Activated CD4-positive, alpha-beta T cell treated with anti-CD3 and anti-CD28 coated beads for 36 hours (primary cell): ENCODE data around the gene PI16. TPM values are rescaled to one million over a fixed set of nuclear protein-coding genes. Genes with fewer than 3 reads are reported as not detected.
"Not testable (repeated sequence)": the region's sequence is repeated elsewhere in the genome, so short reads cannot be mapped to it uniquely, and the experiment has no call there.

Experiments used
- ATAC-seq: fragments of 200-7000 bp; cut with Tn5 transposase; one replicate; pipeline ENCODE4 v1.10.0; 2021; ENCODE audit warnings: mild to moderate bottlenecking, moderate library complexity
- CTCF ChIA-PET: fragments of 350-600 bp; sonication (Branson Sonifier 250); formaldehyde crosslinking; loops from one replicate; lab custom pipeline; 2021; ENCODE audit warnings: antibody characterized with exemption; lab: Charles Lee
- POLR2A ChIA-PET: fragments of 350-600 bp; sonication (Branson Sonifier 250); formaldehyde crosslinking; loops from one replicate; lab custom pipeline; 2021; ENCODE audit warnings: antibody characterized with exemption, inconsistent platforms; lab: Charles Lee
- DNase-seq: peaks from one replicate; pipeline ENCODE4 v3.0.0-alpha.2; 2020
- H3K27ac Mint-ChIP-seq: one replicate; pipeline ENCODE4 v1.8.0; 2021; ENCODE audit warnings: mixed read lengths
- H3K27me3 Mint-ChIP-seq: one replicate; pipeline ENCODE4 v1.8.0; 2021; ENCODE audit warnings: mixed read lengths
- H3K36me3 Mint-ChIP-seq: one replicate; pipeline ENCODE4 v1.8.0; 2021; ENCODE audit warnings: low read depth, mixed read lengths
- H3K4me1 Mint-ChIP-seq: one replicate; pipeline ENCODE4 v1.8.0; 2021; ENCODE audit warnings: mixed read lengths
- H3K4me3 Mint-ChIP-seq: one replicate; pipeline ENCODE4 v1.8.0; 2021; ENCODE audit warnings: mild to moderate bottlenecking, moderate library complexity, mixed read lengths
- H3K9me3 Mint-ChIP-seq: one replicate; pipeline ENCODE4 v1.8.0; 2021; ENCODE audit warnings: low read depth, mixed read lengths
- intact Hi-C, 2 experiments: fragments of 100-400 bp; cut with DNase I in 1 of 2; cut with micrococcal nuclease in 1 of 2; formaldehyde crosslinking; loops; one replicate each; pipeline versions ENCODE4 v1.14.2 to v1.15.1; 2022 to 2024; cut with DNase I, micrococcal nuclease
- total RNA-seq, 2 experiments: library from RNA; stranded (reverse); gene quantifications; one replicate each; pipeline ENCODE4 v1.2.3, GENCODE V29; 2021

Gene PI16
- total RNA-seq, 2 experiments from 2014 or later = 0.96 to 1.9 TPM

- H3K27me3 Mint-ChIP-seq, H3K4me1 Mint-ChIP-seq, CTCF ChIA-PET, H3K27ac Mint-ChIP-seq, POLR2A ChIA-PET, intact Hi-C loops, H3K4me3 Mint-ChIP-seq, DNase-seq, H3K9me3 Mint-ChIP-seq, H3K36me3 Mint-ChIP-seq, ATAC-seq: not testable (repeated sequence)
These were observed 12.2 kb upstream of the PI16 start for GRCh38 chr6:36942329-36942728.

- Mint-ChIP-seq H3K9me3 (no peaks in the 10 kb centered on the region), H3K27me3 (peaks cover under 1% of the 10 kb centered on the region), H3K27ac (no peak overlapping the region), H3K4me3 (no peak overlapping the region), H3K36me3 (no peaks in the 10 kb centered on the region), H3K4me1 (peaks cover 28% of the 10 kb centered on the region)
- DNase-seq (no peak), ATAC-seq (no peak)
- POLR2A ChIA-PET = no interaction called here
- intact Hi-C loops = no loop called here
- CTCF ChIA-PET = interaction anchor here (0.6 to 1.5 kb wide), 2 partner anchors 71 to 177 kb away, joined by 3 read pairs; no protein-coding TSS in a partner anchor
These were observed 9.9 kb upstream of the PI16 start for GRCh38 chr6:36944650-36945049.

GRCh38 chr6:36945301-36945700 lies 9.2 kb upstream of the PI16 start:
- Mint-ChIP-seq H3K9me3 (no peaks in the 10 kb centered on the region), H3K36me3 (no peaks in the 10 kb centered on the region), H3K4me3 (no peak overlapping the region), H3K27ac (no peak overlapping the region), H3K4me1 (peaks cover 34% of the 10 kb centered on the region), H3K27me3 (no peaks in the 10 kb centered on the region)
- ChIA-PET CTCF (interaction anchor here (1.5 kb wide), 1 partner anchor 72 kb away, joined by 3 read pairs; no protein-coding TSS in a partner anchor), POLR2A (no interaction called here)
- no peak for DNase-seq
- no peak for ATAC-seq
- intact Hi-C loops = no loop called here

- Mint-ChIP-seq H3K27me3 (no peaks in the 10 kb centered on the region), H3K27ac (no peak overlapping the region), H3K9me3 (no peaks in the 10 kb centered on the region), H3K4me3 (no peak overlapping the region), H3K36me3 (no peaks in the 10 kb centered on the region), H3K4me1 (peaks cover 34% of the 10 kb centered on the region)
- ChIA-PET POLR2A (no interaction called here), CTCF (interaction anchor here (0.6 to 1.1 kb wide), 5 partner anchors 8 to 187 kb away, joined by 3 read pairs; partner anchors contain the start of gene PI16)
- DNase-seq (no peak), ATAC-seq (no peak)
- intact Hi-C loops = loop anchor here in 1 of 2 experiments (1.0 kb wide), 1 partner anchor 19 kb away; no protein-coding TSS in a partner anchor
These were observed 8.0 kb upstream of the PI16 start for GRCh38 chr6:36946526-36946925.

- H3K27ac Mint-ChIP-seq = peak overlapping the region; percentile 58
- H3K9me3 Mint-ChIP-seq = no peaks in the 10 kb centered on the region
- CTCF ChIA-PET = interaction anchor here (0.7 to 1.4 kb wide), 4 partner anchors 33 to 70 kb away, joined by 3 to 4 read pairs (median 3); no protein-coding TSS in a partner anchor
- POLR2A ChIA-PET = interaction anchor here (0.6 kb wide), 2 partner anchors 552 to 835 kb away, joined by 3 to 6 read pairs; partner anchors contain the start of gene CCDC167
- intact Hi-C loops = no loop called here
- DNase-seq (peak; percentile 57), ATAC-seq (peak; percentile 83)
- H3K4me3 Mint-ChIP-seq = no peak overlapping the region
- H3K27me3 Mint-ChIP-seq = no peaks in the 10 kb centered on the region
- no peaks in the 10 kb centered on the region for H3K36me3 Mint-ChIP-seq
- peaks cover 34% of the 10 kb centered on the region for H3K4me1 Mint-ChIP-seq
These were observed 6.8 kb upstream of the PI16 start for GRCh38 chr6:36947570-36948351.

- H3K36me3 Mint-ChIP-seq, DNase-seq, intact Hi-C loops, H3K4me3 Mint-ChIP-seq, H3K27ac Mint-ChIP-seq, H3K9me3 Mint-ChIP-seq, POLR2A ChIA-PET, ATAC-seq, H3K27me3 Mint-ChIP-seq: not testable (repeated sequence)
- H3K4me1 Mint-ChIP-seq = peaks cover 44% of the 10 kb centered on the region
- CTCF ChIA-PET = interaction anchor here (0.6 kb wide), 1 partner anchor 35 kb away, joined by 4 read pairs; no protein-coding TSS in a partner anchor
These were observed 5.5 kb upstream of the PI16 start for GRCh38 chr6:36949076-36949475.

- ATAC-seq = peak; percentile 43
- Mint-ChIP-seq H3K27me3 (no peaks in the 10 kb centered on the region), H3K27ac (no peak overlapping the region), H3K9me3 (no peaks in the 10 kb centered on the region), H3K36me3 (no peaks in the 10 kb centered on the region), H3K4me3 (no peak overlapping the region), H3K4me1 (peaks cover 48% of the 10 kb centered on the region)
- no peak for DNase-seq
- ChIA-PET CTCF (interaction anchor here (0.6 kb wide), 1 partner anchor 36 kb away, joined by 4 read pairs; no protein-coding TSS in a partner anchor), POLR2A (interaction anchor here (0.7 kb wide), 1 partner anchor 189 kb away, joined by 4 read pairs; no protein-coding TSS in a partner anchor)
- intact Hi-C loops = no loop called here
These were observed 4.9 kb upstream of the PI16 start for GRCh38 chr6:36949636-36950035.

GRCh38 chr6:36953931-36954261 lies 642 bp upstream of the PI16 start:
- ChIA-PET CTCF (interaction anchor here (0.6 to 1.1 kb wide), 2 partner anchors 64 to 1419 kb away, joined by 3 to 4 read pairs; no protein-coding TSS in a partner anchor), POLR2A (no interaction called here)
- Mint-ChIP-seq H3K4me3 (no peak overlapping the region), H3K9me3 (no peaks in the 10 kb centered on the region), H3K27me3 (no peaks in the 10 kb centered on the region), H3K27ac (no peak overlapping the region), H3K36me3 (no peaks in the 10 kb centered on the region), H3K4me1 (peaks cover 50% of the 10 kb centered on the region)
- no peak for DNase-seq
- ATAC-seq = no peak
- intact Hi-C loops = loop anchor here in 1 of 2 experiments (1.0 kb wide), 1 partner anchor 42 kb away; no protein-coding TSS in a partner anchor

GRCh38 chr6:36955136-36955535 lies 598 bp downstream of the PI16 start:
- Mint-ChIP-seq H3K9me3 (no peaks in the 10 kb centered on the region), H3K4me3 (peak overlapping the region; percentile 51), H3K36me3 (no peaks in the 10 kb centered on the region), H3K27me3 (no peaks in the 10 kb centered on the region), H3K27ac (peak overlapping the region; percentile 66), H3K4me1 (peaks cover 41% of the 10 kb centered on the region)
- ATAC-seq (no peak), DNase-seq (no peak)
- intact Hi-C loops = no loop called here
- ChIA-PET POLR2A (interaction anchor here (2.0 kb wide), 1 partner anchor 31 kb away, joined by 6 read pairs; the partner anchor contains the start of gene MTCH1), CTCF (interaction anchor here (0.7 to 2.6 kb wide), 11 partner anchors 9 to 288 kb away, joined by 3 to 12 read pairs (median 3); no protein-coding TSS in a partner anchor)

- peak; percentile 24 for DNase-seq
- ChIA-PET POLR2A (interaction anchor here (2.0 kb wide), 1 partner anchor 30 kb away, joined by 6 read pairs; the partner anchor contains the start of gene MTCH1), CTCF (interaction anchor here (0.7 to 2.6 kb wide), 13 partner anchors 10 to 197 kb away, joined by 3 to 12 read pairs (median 3); partner anchors contain the start of gene C6orf89)
- peak; percentile 43 for ATAC-seq
- intact Hi-C loops = no loop called here
- Mint-ChIP-seq H3K4me3 (peak overlapping the region; percentile 51), H3K27ac (peak overlapping the region; percentile 66), H3K27me3 (no peaks in the 10 kb centered on the region), H3K9me3 (no peaks in the 10 kb centered on the region), H3K36me3 (no peaks in the 10 kb centered on the region), H3K4me1 (peaks cover 45% of the 10 kb centered on the region)
These were observed 1.3 kb downstream of the PI16 start for GRCh38 chr6:36955671-36956445.

- no peaks in the 10 kb centered on the region for H3K36me3 Mint-ChIP-seq
- ChIA-PET CTCF (interaction anchor here (1.1 to 2.6 kb wide), 7 partner anchors 10 to 174 kb away, joined by 3 to 12 read pairs (median 5); partner anchors contain the start of gene C6orf89), POLR2A (interaction anchor here (2.0 kb wide), 1 partner anchor 29 kb away, joined by 6 read pairs; the partner anchor contains the start of gene MTCH1)
- peaks cover 51% of the 10 kb centered on the region for H3K4me1 Mint-ChIP-seq
- H3K27ac Mint-ChIP-seq = no peak overlapping the region
- ATAC-seq (no peak), DNase-seq (no peak)
- intact Hi-C loops = no loop called here
- no peak overlapping the region for H3K4me3 Mint-ChIP-seq
- H3K9me3 Mint-ChIP-seq = no peaks in the 10 kb centered on the region
- H3K27me3 Mint-ChIP-seq = no peaks in the 10 kb centered on the region
These were observed 1.9 kb downstream of the PI16 start for GRCh38 chr6:36956446-36956820.
